Osteocyte (in vitro differentiated cells): Measurements from ENCODE around the gene CAB39L. TPM values are rescaled to one million over a fixed set of nuclear protein-coding genes. Genes with fewer than 3 reads are reported as not detected.

ENCODE experiments used
- DNase-seq: peaks from one replicate; pipeline ENCODE4 v3.0.0; 2021; ENCODE audit warnings: mixed read lengths; ENCODE audit not compliant: unreplicated experiment; ENCODE audit errors: extremely low spot score
- H3K27ac Mint-ChIP-seq: one replicate; pipeline ENCODE4 v1.8.0; 2021; ENCODE audit warnings: mild to moderate bottlenecking, mixed read lengths; ENCODE audit not compliant: unreplicated experiment
- H3K27me3 Mint-ChIP-seq: one replicate; pipeline ENCODE4 v1.8.0; 2021; ENCODE audit warnings: mixed read lengths; ENCODE audit not compliant: unreplicated experiment
- H3K36me3 Mint-ChIP-seq: one replicate; pipeline ENCODE4 v1.8.0; 2021; ENCODE audit warnings: mixed read lengths; ENCODE audit not compliant: unreplicated experiment
- H3K4me1 Mint-ChIP-seq: one replicate; pipeline ENCODE4 v1.8.0; 2021; ENCODE audit warnings: mixed read lengths; ENCODE audit not compliant: unreplicated experiment
- H3K4me3 Mint-ChIP-seq: one replicate; pipeline ENCODE4 v1.8.0; 2021; ENCODE audit warnings: mild to moderate bottlenecking, moderate library complexity, mixed read lengths; ENCODE audit not compliant: unreplicated experiment
- H3K9me3 Mint-ChIP-seq: one replicate; pipeline ENCODE4 v1.8.0; 2021; ENCODE audit warnings: mixed read lengths; ENCODE audit not compliant: unreplicated experiment
- total RNA-seq: library from RNA; stranded (reverse); gene quantifications from 2 replicates; pipeline ENCODE4 v1.2.1, GENCODE V29; 2021
- TF ChIP-seq, protein P1 (sequence below): fragments of 200-600 bp; sonication (generic); IDR thresholded peaks from 2 replicates; pipeline ENCODE4 v1.5.0; 2021; ENCODE audit warnings: antibody characterized with exemption, mild to moderate bottlenecking, moderate library complexity

The CAB39L gene
- total RNA-seq, 1 donor from 2014 or later, result 8.3 TPM

DNA sequence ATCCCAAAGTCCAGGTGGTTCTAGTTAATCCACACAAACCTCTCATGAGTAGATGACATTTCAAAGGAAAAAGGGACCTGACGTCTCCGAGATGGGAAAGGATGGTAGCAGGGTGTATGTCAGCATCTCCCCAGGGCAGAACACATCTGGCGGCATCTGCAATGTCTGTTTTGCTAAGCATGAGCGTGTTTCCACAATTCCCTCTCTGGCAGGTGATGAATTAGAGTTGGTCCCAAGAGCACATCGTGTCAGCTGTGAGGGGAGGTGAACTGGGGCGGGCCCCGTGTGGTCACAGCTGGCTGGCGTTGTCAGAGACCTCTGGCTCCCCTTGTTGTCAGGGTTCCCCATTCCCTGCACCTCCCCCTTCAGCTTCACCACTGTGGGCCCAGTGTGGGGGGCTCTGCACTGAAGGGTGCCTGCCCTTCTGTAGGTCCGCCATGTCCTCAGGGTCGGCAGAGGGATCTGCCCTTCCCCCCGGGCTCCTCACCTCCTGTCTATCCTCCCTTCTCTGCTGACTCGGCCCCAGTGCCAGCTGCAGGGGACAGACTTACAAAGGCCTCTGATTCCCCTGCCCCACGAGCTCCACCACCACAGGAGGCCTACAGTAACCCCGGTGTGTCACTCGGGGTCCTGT, 138.0 kb downstream of the CAB39L start:
- TF ChIP-seq, protein P1, sequence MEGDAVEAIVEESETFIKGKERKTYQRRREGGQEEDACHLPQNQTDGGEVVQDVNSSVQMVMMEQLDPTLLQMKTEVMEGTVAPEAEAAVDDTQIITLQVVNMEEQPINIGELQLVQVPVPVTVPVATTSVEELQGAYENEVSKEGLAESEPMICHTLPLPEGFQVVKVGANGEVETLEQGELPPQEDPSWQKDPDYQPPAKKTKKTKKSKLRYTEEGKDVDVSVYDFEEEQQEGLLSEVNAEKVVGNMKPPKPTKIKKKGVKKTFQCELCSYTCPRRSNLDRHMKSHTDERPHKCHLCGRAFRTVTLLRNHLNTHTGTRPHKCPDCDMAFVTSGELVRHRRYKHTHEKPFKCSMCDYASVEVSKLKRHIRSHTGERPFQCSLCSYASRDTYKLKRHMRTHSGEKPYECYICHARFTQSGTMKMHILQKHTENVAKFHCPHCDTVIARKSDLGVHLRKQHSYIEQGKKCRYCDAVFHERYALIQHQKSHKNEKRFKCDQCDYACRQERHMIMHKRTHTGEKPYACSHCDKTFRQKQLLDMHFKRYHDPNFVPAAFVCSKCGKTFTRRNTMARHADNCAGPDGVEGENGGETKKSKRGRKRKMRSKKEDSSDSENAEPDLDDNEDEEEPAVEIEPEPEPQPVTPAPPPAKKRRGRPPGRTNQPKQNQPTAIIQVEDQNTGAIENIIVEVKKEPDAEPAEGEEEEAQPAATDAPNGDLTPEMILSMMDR, result no peak
- no peaks in the 10 kb centered on the region for H3K9me3 Mint-ChIP-seq
- no peaks in the 10 kb centered on the region for H3K27me3 Mint-ChIP-seq
- H3K4me1 Mint-ChIP-seq, result peaks cover 32% of the 10 kb centered on the region
- DNase-seq, result no peak
- H3K27ac Mint-ChIP-seq, result no peak overlapping the region
- H3K4me3 Mint-ChIP-seq, result no peak overlapping the region
- H3K36me3 Mint-ChIP-seq, result no peaks in the 10 kb centered on the region

DNA sequence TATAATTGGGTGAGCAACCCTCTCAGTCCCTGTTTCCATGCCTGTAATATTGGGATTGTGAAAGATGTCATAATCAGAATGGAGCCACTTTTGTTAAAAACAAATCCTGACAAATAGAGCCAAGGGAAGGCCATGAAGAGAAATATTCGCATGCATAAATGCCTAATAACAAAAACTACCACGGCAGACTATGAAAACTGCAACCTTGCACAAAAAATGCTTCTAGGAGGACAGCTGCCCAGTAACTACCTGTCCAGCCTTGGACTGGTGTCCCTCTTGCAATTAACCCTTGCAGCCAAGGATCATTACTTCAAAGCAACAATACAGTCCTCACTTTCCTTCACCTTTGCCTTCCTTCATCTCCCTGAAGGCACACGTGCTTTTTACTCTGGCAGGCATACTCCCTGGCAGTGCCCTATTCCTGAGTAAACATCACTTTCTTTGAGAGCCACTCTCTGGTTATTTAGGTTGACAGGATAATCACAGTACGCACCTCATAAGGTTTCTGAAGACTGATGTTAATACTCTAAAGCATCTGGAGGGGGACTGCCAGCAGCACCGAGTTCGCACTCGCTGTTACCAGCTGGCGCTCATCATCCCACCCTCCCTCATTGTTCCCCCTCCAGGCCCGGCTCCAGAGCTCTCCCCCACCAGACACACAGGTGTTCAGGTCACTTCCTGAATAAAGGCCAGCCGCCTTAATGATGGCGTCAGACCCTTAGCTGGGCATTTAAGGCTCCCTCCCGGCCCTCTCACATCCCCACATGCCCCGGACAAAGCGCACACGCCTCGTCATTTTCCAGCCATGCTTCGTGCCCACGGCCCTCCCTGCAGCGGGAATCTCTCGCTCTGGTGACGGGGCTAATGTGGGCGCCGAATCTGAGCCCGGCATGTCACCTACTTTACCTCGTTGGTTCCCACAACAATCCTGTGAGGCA, 138.8 kb downstream of the CAB39L start:
- H3K27ac Mint-ChIP-seq, result no peak overlapping the region
- no peaks in the 10 kb centered on the region for H3K9me3 Mint-ChIP-seq
- H3K4me3 Mint-ChIP-seq, result no peak overlapping the region
- H3K36me3 Mint-ChIP-seq, result no peaks in the 10 kb centered on the region
- H3K4me1 Mint-ChIP-seq, result peaks cover 28% of the 10 kb centered on the region
- TF ChIP-seq, protein P1, result no peak
- H3K27me3 Mint-ChIP-seq, result no peaks in the 10 kb centered on the region
- DNase-seq, result no peak

DNA sequence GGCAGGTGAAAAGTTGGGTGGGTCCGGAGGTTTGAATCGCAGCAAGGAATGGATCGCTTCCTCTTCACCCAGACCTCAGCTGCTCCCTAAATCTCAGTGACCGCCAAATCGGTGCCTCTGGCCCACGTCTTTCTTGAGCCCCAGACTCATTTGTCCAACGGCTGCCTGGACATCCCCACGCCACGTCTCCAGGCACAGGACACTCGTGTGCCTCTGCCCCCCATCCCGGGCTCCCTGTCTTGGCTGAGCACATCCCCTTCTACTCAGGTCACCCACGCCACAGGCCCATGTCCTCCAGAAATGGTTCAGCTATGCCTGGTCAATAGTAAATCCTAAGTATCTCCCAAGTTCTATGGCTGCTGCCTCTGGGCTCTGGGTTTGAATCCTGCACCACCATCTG, 139.5 kb downstream of the CAB39L start:
- Mint-ChIP-seq H3K27ac (no peak overlapping the region), H3K9me3 (no peaks in the 10 kb centered on the region), H3K36me3 (no peaks in the 10 kb centered on the region)

DNA sequence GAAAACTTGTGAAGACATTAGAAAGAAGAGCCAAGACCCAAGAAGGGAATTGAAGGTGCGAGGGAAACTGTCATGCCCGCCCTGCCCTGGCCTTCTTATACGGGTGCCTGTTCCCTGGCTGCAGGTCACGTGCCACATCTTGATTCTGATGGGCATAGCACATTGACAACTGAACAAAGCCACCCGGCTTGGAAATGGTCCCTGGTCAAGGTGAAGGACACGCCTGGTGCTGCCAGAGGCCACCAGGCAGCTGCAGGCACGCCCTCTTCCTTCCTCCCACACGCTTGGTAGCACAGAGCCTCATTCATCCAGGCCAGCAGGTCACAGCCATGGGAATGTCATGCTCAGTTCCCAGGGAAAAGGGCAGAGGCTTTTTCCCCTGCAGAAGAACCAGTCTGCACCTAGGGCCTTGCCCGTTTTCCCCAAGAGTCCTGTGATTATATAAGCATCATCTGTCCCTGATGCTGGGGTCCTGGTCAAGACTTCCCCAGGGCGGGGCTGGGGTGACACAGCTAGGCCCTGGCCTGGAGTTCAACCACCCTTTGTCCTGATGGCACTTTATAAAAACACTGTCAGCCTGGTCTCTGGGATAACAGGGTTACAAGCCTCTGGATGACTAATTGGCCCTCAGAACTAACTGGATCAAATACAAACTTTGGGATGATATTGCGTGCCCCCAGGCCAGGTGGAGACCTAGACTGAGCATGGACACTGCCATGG, 140.2 kb downstream of the CAB39L start:
- DNase-seq, result no peak
- H3K4me1 Mint-ChIP-seq, result peaks cover 18% of the 10 kb centered on the region
- H3K27me3 Mint-ChIP-seq, result no peaks in the 10 kb centered on the region
- TF ChIP-seq, protein P1, result no peak
- no peaks in the 10 kb centered on the region for H3K36me3 Mint-ChIP-seq
- no peak overlapping the region for H3K27ac Mint-ChIP-seq
- no peak overlapping the region for H3K4me3 Mint-ChIP-seq
- H3K9me3 Mint-ChIP-seq, result no peaks in the 10 kb centered on the region

More for the DNA sequence above, 139.5 kb downstream of the CAB39L start:
- no peaks in the 10 kb centered on the region for H3K27me3 Mint-ChIP-seq
- peaks cover 23% of the 10 kb centered on the region for H3K4me1 Mint-ChIP-seq
- no peak overlapping the region for H3K4me3 Mint-ChIP-seq
- DNase-seq, result no peak
- TF ChIP-seq, protein P1, result no peak
